Common myeloid progenitor, CD34-positive (primary cell): ENCODE measurements around the gene GPR45.

Experiments
- CTCF ChIA-PET: fragments of 350-600 bp; sonication (Branson Sonifier 250); formaldehyde crosslinking; loops from one replicate; lab custom pipeline; 2021; ENCODE audit warnings: antibody characterized with exemption; lab: Charles Lee
- POLR2A ChIA-PET: fragments of 350-600 bp; sonication (Branson Sonifier 250); formaldehyde crosslinking; loops from one replicate; lab custom pipeline; 2021; ENCODE audit warnings: antibody characterized with exemption; lab: Charles Lee
- DNase-seq, 3 donors: peaks; one replicate each; pipeline versions ENCODE4 v3.0.0 to v3.0.0-alpha.2; 2013
- H3K27ac ChIP-seq, 2 experiments: 1 replicate in 1 of 2; 2 replicates in 1 of 2; pipeline ENCODE4 v1.7.0; 2013; ENCODE audit warnings: inconsistent platforms in 2 of 2, low read length in 2 of 2, mild to moderate bottlenecking in 2 of 2, low read depth in 1 of 2, moderate library complexity in 1 of 2; ENCODE audit not compliant: severe bottlenecking in 2 of 2, insufficient read depth in 1 of 2, poor library complexity in 1 of 2
- H3K27me3 ChIP-seq, 5 experiments: replicated peaks in 2 of 5; 1 replicate in 3 of 5; 2 replicates in 2 of 5; pipeline versions ENCODE4 v1.6.1 to v1.7.0; 2013; ENCODE audit warnings: low read length in 4 of 5, mild to moderate bottlenecking in 2 of 5, moderate library complexity in 2 of 5, inconsistent platforms in 1 of 5; ENCODE audit not compliant: insufficient read depth in 5 of 5, control insufficient read depth in 4 of 5
- H3K36me3 ChIP-seq, 4 experiments: 1 replicate in 2 of 4; 2 replicates in 2 of 4; pipeline versions ENCODE4 v1.6.1 to v1.7.0; 2013; ENCODE audit warnings: low read length in 3 of 4, control low read depth in 1 of 4, mild to moderate bottlenecking in 1 of 4; ENCODE audit not compliant: control insufficient read depth in 4 of 4, insufficient read depth in 4 of 4
- H3K4me1 ChIP-seq, 4 experiments: 1 replicate in 3 of 4; 2 replicates in 1 of 4; pipeline versions ENCODE4 v1.6.1 to v1.7.1; 2013; ENCODE audit warnings: low read length in 3 of 4, mild to moderate bottlenecking in 3 of 4, control low read depth in 1 of 4, inconsistent platforms in 1 of 4, moderate library complexity in 1 of 4; ENCODE audit not compliant: control insufficient read depth in 4 of 4, insufficient read depth in 4 of 4; ENCODE audit errors: control extremely low read depth in 1 of 4
- H3K4me3 ChIP-seq, 7 experiments: 1 replicate in 4 of 7; 2 replicates in 3 of 7; pipeline versions ENCODE4 v1.5.1 to v1.7.0; 2013; ENCODE audit warnings: mild to moderate bottlenecking in 7 of 7, low read length in 6 of 7, moderate library complexity in 6 of 7, inconsistent platforms in 2 of 7, low read depth in 2 of 7, control low read depth in 1 of 7; ENCODE audit not compliant: insufficient read depth in 4 of 7, control insufficient read depth in 1 of 7; ENCODE audit errors: extremely low read depth in 1 of 7
- H3K9me3 ChIP-seq, 5 experiments: 1 replicate in 4 of 5; 2 replicates in 1 of 5; pipeline versions ENCODE4 v1.6.1 to v1.7.1; 2013; ENCODE audit warnings: low read length in 4 of 5, mild to moderate bottlenecking in 2 of 5, inconsistent platforms in 1 of 5, low read depth in 1 of 5, moderate library complexity in 1 of 5; ENCODE audit not compliant: control insufficient read depth in 4 of 5, insufficient read depth in 2 of 5; ENCODE audit errors: control extremely low read depth in 1 of 5
- WGBS: methylation state at CpG from one replicate; pipeline ENCODE4 v1.1.5; 2013; ENCODE audit not compliant: insufficient coverage; 5-methylcytosine and 5-hydroxymethylcytosine counted together

Gene GPR45

GRCh38 chr2:105231232-105231619, 10.3 kb upstream of the GPR45 start:
- Histone ChIP-seq H3K36me3 (no peaks in the 10 kb centered on the region), H3K4me1 (peaks cover 0 to 7% (median 3%) of the 10 kb centered on the region in 4 experiments), H3K9me3 (no peaks in the 10 kb centered on the region), H3K27me3 (peaks cover 0 to 2% (median 0%) of the 10 kb centered on the region in 5 experiments), H3K27ac (no peak overlapping the region), H3K4me3 (no peak overlapping the region)
- ChIA-PET CTCF (interaction anchor here (0.6 to 14.8 kb wide), 4 partner anchors 10 to 1358 kb away, joined by 3 to 268 read pairs (median 3); partner anchors contain the start of gene GPR45), POLR2A (no interaction called here)
- DNase-seq: no peak
- WGBS: no CpG with 5 or more reads among the region's 3 CpGs

- WGBS: 0% methylated on average over 9 of the region's 12 CpGs
- Histone ChIP-seq H3K27me3 (peaks cover 0 to 7% (median 0%) of the 10 kb centered on the region in 5 experiments), H3K36me3 (no peaks in the 10 kb centered on the region), H3K27ac (no peak overlapping the region), H3K4me1 (peaks cover 0 to 10% (median 3%) of the 10 kb centered on the region in 4 experiments), H3K4me3 (no peak overlapping the region), H3K9me3 (no peaks in the 10 kb centered on the region)
- ChIA-PET CTCF (interaction anchor here (0.8 to 14.8 kb wide), 15 partner anchors 8 to 136 kb away, joined by 3 to 268 read pairs (median 3); no protein-coding TSS in a partner anchor), POLR2A (interaction anchor here (0.6 kb wide), 1 partner anchor 118 kb away, joined by 3 read pairs; no protein-coding TSS in a partner anchor)
- peak; percentile 75 to 83 (median 79) for DNase-seq
Measured at GRCh38 chr2:105235388-105236059, 6.0 kb upstream of the GPR45 start.

DNA sequence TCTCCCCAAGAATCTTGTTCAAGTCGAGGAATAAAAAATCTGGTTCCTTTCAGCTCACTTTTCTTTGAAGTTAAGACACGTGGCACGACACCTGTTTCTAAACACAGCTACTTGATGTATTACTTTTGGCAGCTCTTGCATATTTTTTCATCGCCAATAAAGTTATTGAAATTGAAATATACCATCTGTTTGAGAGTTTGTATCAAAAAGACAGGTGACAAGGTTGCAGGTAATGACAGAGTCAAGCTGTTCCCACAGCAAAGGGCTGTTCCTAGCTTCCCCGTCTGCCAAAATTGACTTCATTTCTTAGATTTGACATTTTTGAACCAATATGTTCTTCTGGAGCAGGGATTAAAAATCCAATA, 5.5 kb upstream of the GPR45 start:
- peak in 2 of 3 donors; percentile 6 to 8 for DNase-seq
- Histone ChIP-seq H3K4me1 (peaks cover 0 to 10% (median 3%) of the 10 kb centered on the region in 4 experiments), H3K9me3 (no peaks in the 10 kb centered on the region), H3K27ac (no peak overlapping the region), H3K4me3 (no peak overlapping the region), H3K27me3 (peaks cover 0 to 7% (median 0%) of the 10 kb centered on the region in 5 experiments), H3K36me3 (no peaks in the 10 kb centered on the region)
- CTCF ChIA-PET: interaction anchor here (0.8 to 14.8 kb wide), 15 partner anchors 8 to 136 kb away, joined by 3 to 268 read pairs (median 3); no protein-coding TSS in a partner anchor
- POLR2A ChIA-PET: interaction anchor here (0.6 kb wide), 1 partner anchor 119 kb away, joined by 3 read pairs; no protein-coding TSS in a partner anchor
- 73% methylated on average over 3 of the region's 5 CpGs for WGBS

DNA sequence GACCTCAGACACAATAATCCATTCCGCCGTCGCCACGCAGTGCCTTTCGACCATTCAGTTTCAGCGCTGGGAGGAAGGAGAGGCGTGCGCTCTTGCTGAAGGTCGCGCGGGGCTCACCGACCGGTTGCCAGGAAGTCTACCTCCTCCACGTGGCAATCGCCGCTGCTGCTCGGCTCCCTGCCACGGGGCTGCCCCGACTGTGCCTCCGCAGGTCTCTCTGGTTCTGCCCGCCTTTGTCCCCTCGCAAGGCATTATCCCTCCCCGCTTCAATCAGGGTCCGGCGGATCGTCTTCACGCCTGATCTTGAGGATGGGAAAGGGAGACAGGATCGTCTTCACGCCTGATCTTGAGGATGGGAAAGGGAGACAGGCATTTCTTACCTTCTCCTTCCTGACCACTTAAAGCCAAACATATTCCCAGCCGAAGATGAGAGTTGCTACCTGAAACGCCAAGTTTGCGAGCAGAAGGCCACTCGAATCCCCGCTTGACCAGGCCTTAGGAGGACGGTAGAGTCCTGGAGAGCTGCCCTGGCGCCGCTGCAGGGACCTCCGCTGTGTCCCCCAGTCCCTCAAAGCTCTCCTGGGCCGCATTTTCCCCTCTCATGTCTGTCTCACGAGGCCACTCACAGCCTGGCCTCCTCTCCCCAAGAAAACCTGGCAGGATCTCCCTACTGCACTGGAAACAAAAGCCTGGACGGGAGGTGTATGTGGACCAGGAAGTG, 4.3 kb upstream of the GPR45 start:
- DNase-seq: peak in 2 of 3 donors; percentile 10 to 17
- H3K27me3 ChIP-seq: peaks cover 0 to 7% (median 0%) of the 10 kb centered on the region in 5 experiments
- no peaks in the 10 kb centered on the region for H3K9me3 ChIP-seq
- H3K4me3 ChIP-seq: no peak overlapping the region
- no peak overlapping the region for H3K27ac ChIP-seq
- WGBS: 75% methylated on average over 31 of the region's 41 CpGs
- peaks cover 0 to 10% (median 3%) of the 10 kb centered on the region in 4 experiments for H3K4me1 ChIP-seq
- ChIA-PET CTCF (interaction anchor here (0.6 to 14.8 kb wide), 8 partner anchors 10 to 865 kb away, joined by 3 to 268 read pairs (median 3); no protein-coding TSS in a partner anchor), POLR2A (no interaction called here)
- no peaks in the 10 kb centered on the region for H3K36me3 ChIP-seq

DNA sequence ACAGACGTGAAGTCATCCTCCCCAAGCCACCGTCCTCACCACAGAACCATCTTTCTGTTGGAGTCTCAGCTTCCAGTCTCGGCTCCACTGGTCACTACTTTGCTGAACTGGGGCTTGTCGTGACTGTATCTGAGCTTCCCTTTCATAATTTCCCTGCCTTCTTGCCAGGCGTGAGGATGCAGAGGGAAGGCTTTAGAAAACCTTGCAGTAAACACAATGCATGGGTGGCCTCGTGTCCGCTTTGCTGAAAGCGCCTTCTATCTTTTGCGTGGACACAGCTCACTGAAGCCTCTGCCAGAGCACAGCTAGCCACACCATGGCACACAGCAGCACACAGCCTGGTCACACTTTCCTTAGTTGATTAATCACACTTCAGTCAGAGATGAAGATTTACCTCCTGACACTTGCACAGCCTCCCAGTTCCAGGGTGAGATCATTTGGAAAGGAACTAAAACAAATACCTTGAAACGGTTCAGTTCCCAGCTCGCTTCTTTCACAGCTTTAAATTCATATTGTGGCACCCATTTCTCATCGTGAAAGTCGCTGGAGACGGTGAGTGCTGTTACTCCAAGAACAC, 2.8 kb upstream of the GPR45 start:
- Histone ChIP-seq H3K4me3 (no peak overlapping the region), H3K27me3 (peaks cover 0 to 7% (median 0%) of the 10 kb centered on the region in 5 experiments), H3K36me3 (no peaks in the 10 kb centered on the region), H3K27ac (no peak overlapping the region), H3K4me1 (peaks cover 0 to 10% (median 3%) of the 10 kb centered on the region in 4 experiments), H3K9me3 (no peaks in the 10 kb centered on the region)
- POLR2A ChIA-PET: no interaction called here
- DNase-seq: no peak
- 87% methylated on average over 13 of the region's 14 CpGs for WGBS
- CTCF ChIA-PET: interaction anchor here (0.7 to 14.8 kb wide), 7 partner anchors 10 to 443 kb away, joined by 3 to 268 read pairs (median 4); no protein-coding TSS in a partner anchor

- ChIA-PET CTCF (interaction anchor here (1.7 to 14.8 kb wide), 2 partner anchors 60 to 125 kb away, joined by 3 to 268 read pairs; no protein-coding TSS in a partner anchor), POLR2A (no interaction called here)
- peaks cover 0 to 7% (median 0%) of the 10 kb centered on the region in 5 experiments for H3K27me3 ChIP-seq
- DNase-seq: no peak
- no peak overlapping the region for H3K27ac ChIP-seq
- no peaks in the 10 kb centered on the region for H3K36me3 ChIP-seq
- H3K9me3 ChIP-seq: no peaks in the 10 kb centered on the region
- H3K4me3 ChIP-seq: no peak overlapping the region
- peaks cover 0 to 10% (median 4%) of the 10 kb centered on the region in 4 experiments for H3K4me1 ChIP-seq
- no CpG with 5 or more reads among the region's 2 CpGs for WGBS
Measured at GRCh38 chr2:105239924-105240323, 1.6 kb upstream of the GPR45 start.
